Stimulated activated CD4-positive, alpha-beta T cell treated with anti-CD3 and anti-CD28 coated beads, Interleukin-15, amount 100 ng/mL, for 24 hours (primary cell): ENCODE results near the gene LAD1.

Experiments
- DNase-seq: peaks from one replicate; pipeline ENCODE4 v3.0.0-alpha.2; 2020

Gene LAD1

GRCh38 chr1:201346337-201346939, 52.7 kb downstream of the LAD1 start:
- DNase-seq: peak; percentile 21

GRCh38 chr1:201345081-201345355, 54.1 kb downstream of the LAD1 start:
- DNase-seq: no peak

GRCh38 chr1:201344206-201345080, 54.7 kb downstream of the LAD1 start:
- DNase-seq: no peak

GRCh38 chr1:201341377-201341776, 57.7 kb downstream of the LAD1 start:
- DNase-seq: no peak

- DNase-seq: no peak
Observed at GRCh38 chr1:201336711-201337450, 62.2 kb downstream of the LAD1 start.

- DNase-seq: no peak
Observed at GRCh38 chr1:201335901-201336300, 63.2 kb downstream of the LAD1 start.

- DNase-seq: no peak
Observed at GRCh38 chr1:201335174-201335870, 63.8 kb downstream of the LAD1 start.

GRCh38 chr1:201334325-201335173, 64.6 kb downstream of the LAD1 start:
- DNase-seq: no peak

GRCh38 chr1:201332616-201333335, 66.3 kb downstream of the LAD1 start:
- DNase-seq: no peak

GRCh38 chr1:201332021-201332420, 67.1 kb downstream of the LAD1 start:
- DNase-seq: no peak

- no peak for DNase-seq
Observed at GRCh38 chr1:201331166-201331565, 68.0 kb downstream of the LAD1 start.
